ENCODE results near the gene SPATA24.

DNA sequence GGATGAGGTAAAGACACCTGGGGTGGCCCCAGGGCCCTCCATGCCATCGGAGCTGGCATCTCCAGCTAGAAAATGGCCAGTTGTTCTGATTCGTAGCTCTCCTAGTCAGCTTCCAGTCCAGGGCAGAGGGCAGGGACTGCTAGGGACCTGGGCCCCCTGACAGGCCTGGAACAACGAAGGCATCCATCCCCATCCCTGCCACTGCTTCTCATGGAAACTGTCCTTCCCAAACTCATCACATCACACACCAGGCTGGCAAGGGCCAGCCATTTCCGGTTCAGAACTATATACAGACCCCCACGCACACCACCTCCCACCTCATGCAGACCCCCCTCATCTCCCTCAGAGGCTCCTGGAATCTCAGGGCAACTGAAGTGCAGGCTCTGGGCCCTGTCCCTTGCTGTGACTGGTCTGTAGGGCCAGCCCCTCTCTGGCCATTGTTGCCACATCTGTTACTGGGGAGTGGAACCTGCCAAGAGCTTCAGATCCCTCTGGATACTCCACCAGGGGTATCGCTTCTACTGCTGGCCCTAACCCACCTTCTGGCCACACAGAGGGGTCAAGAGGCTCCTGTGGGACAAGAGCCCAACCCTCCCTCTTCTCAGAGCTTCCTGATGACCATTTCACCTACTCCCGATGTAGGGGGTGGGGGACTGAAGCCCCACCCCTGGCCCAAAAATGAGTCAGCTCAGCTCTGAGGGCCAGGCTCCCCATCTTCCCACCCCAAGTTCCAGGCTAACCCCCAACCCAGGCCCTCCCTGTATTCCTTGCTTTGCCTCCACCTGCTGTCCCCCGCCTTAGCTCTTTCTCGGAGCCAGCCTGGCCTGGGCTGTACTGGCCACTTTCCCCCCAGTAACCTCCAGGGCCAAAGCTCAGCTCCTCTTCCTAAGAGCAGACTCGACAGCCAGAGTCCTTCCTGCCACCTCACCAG lies 13.0 kb downstream of the SPATA24 start:
- no peak for TF ChIP-seq RARB (CRISPR knock-in tag; IDR thresholded peaks at IDR 0.05)
- TF ChIP-seq CTCF (IDR thresholded peaks at IDR 0.05): no peak
- TF ChIP-seq POLR2A (IDR thresholded peaks at IDR 0.05; ENCODE audit: low read length): no peak
- no peak for TF ChIP-seq GATA3 (IDR thresholded peaks at IDR 0.05; ENCODE audit: borderline replicate concordance)
- TF ChIP-seq, protein P1, sequence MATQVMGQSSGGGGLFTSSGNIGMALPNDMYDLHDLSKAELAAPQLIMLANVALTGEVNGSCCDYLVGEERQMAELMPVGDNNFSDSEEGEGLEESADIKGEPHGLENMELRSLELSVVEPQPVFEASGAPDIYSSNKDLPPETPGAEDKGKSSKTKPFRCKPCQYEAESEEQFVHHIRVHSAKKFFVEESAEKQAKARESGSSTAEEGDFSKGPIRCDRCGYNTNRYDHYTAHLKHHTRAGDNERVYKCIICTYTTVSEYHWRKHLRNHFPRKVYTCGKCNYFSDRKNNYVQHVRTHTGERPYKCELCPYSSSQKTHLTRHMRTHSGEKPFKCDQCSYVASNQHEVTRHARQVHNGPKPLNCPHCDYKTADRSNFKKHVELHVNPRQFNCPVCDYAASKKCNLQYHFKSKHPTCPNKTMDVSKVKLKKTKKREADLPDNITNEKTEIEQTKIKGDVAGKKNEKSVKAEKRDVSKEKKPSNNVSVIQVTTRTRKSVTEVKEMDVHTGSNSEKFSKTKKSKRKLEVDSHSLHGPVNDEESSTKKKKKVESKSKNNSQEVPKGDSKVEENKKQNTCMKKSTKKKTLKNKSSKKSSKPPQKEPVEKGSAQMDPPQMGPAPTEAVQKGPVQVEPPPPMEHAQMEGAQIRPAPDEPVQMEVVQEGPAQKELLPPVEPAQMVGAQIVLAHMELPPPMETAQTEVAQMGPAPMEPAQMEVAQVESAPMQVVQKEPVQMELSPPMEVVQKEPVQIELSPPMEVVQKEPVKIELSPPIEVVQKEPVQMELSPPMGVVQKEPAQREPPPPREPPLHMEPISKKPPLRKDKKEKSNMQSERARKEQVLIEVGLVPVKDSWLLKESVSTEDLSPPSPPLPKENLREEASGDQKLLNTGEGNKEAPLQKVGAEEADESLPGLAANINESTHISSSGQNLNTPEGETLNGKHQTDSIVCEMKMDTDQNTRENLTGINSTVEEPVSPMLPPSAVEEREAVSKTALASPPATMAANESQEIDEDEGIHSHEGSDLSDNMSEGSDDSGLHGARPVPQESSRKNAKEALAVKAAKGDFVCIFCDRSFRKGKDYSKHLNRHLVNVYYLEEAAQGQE (IDR thresholded peaks at IDR 0.05): no peak
- no peak for TF ChIP-seq HDAC2 (IDR thresholded peaks at IDR 0.05)
- no peak for TF ChIP-seq PBX3 (IDR thresholded peaks at IDR 0.05)
- no peak for TF ChIP-seq ZSCAN20 (CRISPR knock-in tag; IDR thresholded peaks at IDR 0.05)
- TF ChIP-seq ATOH8 (CRISPR knock-in tag; IDR thresholded peaks at IDR 0.05; ENCODE audit: low read depth): no peak
- TF ChIP-seq RAD21 (conservative IDR thresholded peaks at IDR 0.05 in 1 of 2, IDR thresholded peaks at IDR 0.05 in 1 of 2): no peak
- TF ChIP-seq RNF2 (IDR thresholded peaks at IDR 0.05; ENCODE audit: borderline replicate concordance, low read depth): no peak
- no peak for TF ChIP-seq ZNF302 (CRISPR knock-in tag; IDR thresholded peaks at IDR 0.05)
